HG03025 (cell line): ENCODE results near the gene NVL.

Experiments
- ATAC-seq: cut with Tn5 transposase; IDR thresholded peaks from one replicate; pipeline ENCODE4 v1.9.1; 2021; ENCODE audit warnings: mild to moderate bottlenecking, moderate library complexity; ENCODE audit not compliant: unreplicated experiment, low FRiP score

Gene NVL

DNA sequence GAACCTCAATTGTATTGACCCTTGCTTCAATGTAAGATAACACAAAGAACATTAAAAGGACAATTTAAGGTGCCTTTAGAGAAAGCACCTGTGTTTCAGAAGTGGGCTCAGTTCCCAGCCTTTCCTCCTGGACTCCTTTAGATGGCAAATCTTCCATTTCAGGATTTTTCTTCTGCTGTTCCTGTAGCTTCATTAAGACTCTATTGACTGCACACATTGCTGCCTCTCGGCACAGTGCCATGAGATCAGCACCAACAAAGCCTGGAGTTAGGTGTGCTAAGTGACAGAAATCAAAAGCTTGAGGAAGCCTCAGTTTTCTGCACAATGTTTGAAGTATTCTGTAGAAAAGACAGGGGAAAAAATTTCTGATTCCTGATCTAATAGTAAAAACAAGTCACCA, 40.6 kb downstream of the NVL start:
- no peak for ATAC-seq

GRCh38 chr1:224287714-224288113, 42.3 kb downstream of the NVL start:
- no peak for ATAC-seq

- ATAC-seq: no peak
Measured at GRCh38 chr1:224282140-224282539, 47.8 kb downstream of the NVL start.

DNA sequence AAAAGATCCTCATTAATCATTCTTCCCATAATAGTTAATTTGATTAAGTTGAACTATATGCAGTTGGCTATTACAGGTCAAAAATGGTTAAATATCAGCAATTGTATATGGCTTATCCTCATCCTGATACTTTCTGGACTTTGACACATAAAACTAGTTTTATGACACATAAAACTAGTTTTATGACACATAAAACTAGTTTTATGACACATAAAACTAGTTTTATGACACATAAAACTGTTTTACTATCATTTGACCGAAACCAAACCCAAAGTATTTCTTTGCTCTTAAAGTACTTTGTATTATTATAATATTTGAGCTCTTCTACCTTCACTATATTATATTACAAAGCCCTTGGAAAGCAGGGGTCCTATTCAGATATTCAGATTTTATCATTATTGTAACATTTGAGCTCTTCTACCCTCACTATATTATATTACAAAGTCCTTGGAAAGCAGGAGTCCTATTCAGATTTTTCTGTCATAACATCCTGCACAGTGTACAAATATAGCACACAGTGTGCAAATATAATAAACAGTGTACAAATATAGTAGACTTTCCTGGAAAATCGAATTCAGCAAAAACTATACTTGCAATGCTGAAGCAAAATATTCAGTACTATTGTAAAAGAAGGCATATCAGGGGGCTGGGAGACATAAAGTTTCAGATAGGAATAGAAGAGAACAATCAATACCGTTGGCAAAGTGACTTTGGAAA, 53.0 kb downstream of the NVL start:
- no peak for ATAC-seq

DNA sequence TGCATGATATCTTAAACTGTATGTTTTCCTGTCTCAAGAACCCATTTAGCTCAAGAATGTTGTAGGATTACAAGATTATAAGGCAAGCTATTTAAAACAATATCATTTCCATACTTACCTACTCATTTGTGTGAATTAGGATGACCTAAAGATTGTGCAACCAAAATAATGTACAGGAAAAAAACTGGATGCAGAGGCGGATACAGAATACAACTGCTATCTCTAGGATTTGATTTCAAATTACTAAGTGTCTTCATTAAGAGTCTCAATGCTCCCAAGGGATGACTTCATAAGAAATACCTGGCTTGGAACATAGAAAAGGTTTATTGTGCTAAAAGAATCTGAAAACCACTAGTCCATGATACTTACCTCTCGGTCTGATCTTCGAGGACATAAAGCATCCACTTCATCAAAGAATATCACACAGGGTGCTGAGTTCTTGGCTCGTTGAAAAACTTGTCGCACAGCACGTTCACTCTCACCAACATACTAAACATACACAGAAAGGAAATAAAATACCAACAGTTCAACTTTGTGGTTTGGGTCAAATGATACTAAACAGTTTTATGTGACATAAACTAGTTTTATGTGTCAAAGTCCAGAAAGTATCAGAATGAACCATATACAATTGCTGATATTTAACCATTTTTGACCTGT, 54.9 kb downstream of the NVL start:
- ATAC-seq: no peak

DNA sequence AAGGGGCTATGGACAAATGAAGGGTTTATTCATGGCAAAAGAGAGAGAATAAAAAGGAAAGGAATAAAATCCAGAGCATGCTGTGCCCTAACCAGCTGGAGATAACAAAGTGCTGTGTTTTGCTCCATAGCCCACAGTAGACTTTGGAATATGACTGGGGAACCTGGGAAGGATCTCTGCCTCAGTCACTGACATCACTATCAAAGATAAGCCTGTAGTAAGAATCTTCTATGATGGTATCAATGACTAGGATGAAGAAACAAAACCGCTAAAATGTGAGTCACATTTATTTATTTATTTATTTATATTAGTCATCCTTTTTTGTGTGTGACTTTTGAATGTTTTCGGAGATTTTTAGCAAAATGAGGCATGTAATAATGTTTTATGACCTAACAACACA, 56.3 kb downstream of the NVL start:
- no peak for ATAC-seq

- no peak for ATAC-seq
Measured at GRCh38 chr1:224271106-224271505, 58.9 kb downstream of the NVL start.

GRCh38 chr1:224267925-224268324, 62.0 kb downstream of the NVL start:
- ATAC-seq: no peak

GRCh38 chr1:224266915-224267856, 62.8 kb downstream of the NVL start:
- no peak for ATAC-seq

- ATAC-seq: no peak
Measured at GRCh38 chr1:224266105-224266914, 63.7 kb downstream of the NVL start.

DNA sequence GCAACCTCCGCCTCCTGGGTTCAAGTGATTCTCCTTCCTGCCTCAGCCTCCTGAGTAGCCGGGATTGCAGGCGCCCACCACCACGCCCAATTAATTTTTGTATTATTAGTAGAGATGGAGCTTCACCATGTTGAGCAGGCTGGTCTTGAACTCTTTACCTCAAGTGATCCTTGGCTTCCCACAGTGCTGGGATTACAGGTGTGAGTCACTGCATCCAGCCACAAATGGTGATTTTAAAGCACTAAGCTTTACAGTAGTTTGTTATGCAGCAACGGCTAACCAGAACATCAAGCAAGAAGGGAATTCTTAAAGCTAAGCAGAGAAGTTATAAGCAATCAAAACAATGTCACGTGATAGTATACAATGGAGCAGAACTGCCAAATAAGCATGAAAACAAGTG, 65.7 kb downstream of the NVL start:
- ATAC-seq: no peak

GRCh38 chr1:224262373-224263054, 67.5 kb downstream of the NVL start:
- ATAC-seq: no peak

DNA sequence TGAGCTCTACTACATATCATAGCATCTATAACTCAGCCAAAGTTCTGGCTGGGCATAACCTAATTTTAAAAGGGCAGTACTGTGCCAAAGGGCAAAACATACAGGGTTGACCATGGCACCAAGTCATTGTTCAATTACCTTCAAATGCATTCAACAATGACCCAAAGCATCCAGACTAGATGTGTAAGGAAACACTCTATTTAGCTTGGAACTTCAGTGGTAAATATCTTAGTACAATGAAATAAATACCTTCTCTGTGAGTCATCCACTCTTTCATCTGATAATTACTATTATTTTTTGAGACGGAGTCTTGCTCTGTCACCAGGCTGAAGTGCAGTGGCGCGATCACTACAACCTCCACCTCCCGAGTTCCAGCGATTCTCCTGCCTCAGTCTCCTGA, 70.0 kb downstream of the NVL start:
- no peak for ATAC-seq

DNA sequence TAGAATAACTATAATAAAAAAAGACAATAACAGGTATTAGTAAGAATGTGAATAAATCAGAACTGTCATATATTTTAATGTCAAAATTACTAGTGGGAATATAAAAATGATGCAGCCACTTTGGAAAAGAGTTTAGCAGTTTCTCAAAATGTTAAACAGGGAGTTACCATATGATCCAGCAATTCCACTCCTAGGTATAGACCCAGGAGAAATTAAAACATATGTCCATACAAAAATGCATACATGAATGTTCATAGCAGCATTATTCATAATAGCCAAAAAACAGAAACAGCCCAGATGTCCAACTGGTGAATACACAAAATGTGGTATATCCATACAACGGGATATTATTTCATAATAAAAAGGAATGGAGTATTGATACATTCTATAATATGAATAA, 71.6 kb downstream of the NVL start:
- ATAC-seq: no peak

DNA sequence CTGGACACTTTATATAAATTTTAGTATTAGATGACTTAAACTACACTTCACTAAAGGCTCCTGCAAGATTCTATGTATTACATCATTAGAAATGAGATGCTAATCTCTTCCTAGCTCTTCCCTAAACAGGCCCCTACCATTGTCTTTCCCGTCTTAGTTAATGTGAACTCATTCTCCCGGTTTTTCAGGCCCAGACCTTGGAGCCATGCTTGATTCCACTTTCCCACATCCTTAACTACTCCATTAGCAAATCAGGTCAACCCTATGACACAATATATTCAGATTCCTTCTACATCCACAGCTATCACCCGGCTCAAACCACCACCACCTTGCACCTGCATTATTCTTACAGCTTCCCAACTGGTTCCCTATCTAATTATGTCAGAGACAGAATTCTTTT, 73.3 kb downstream of the NVL start:
- no peak for ATAC-seq

DNA sequence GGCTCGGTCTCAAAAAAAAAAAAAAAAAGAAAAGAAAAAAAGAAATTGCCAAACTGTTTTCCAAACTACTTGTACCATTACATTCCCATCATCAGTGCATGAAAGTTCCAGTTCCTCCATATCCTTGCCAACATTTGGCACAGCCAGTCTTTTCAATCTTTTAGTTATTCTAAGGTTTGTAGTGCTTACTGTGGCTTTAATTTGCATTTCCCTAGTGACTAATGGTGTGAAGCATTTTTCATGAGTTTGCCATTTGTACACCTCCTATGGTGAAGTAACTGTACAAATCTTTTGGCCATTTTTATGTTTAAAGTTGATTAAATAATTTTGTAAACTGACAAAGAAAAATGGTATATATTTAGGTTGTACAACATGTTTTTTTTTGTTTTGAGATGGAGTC, 76.3 kb downstream of the NVL start:
- ATAC-seq: no peak

- no peak for ATAC-seq
Measured at GRCh38 chr1:224252479-224252878, 77.5 kb downstream of the NVL start.

GRCh38 chr1:224251741-224252146, 78.2 kb downstream of the NVL start:
- no peak for ATAC-seq

GRCh38 chr1:224245188-224245587, 84.8 kb downstream of the NVL start:
- ATAC-seq: no peak

DNA sequence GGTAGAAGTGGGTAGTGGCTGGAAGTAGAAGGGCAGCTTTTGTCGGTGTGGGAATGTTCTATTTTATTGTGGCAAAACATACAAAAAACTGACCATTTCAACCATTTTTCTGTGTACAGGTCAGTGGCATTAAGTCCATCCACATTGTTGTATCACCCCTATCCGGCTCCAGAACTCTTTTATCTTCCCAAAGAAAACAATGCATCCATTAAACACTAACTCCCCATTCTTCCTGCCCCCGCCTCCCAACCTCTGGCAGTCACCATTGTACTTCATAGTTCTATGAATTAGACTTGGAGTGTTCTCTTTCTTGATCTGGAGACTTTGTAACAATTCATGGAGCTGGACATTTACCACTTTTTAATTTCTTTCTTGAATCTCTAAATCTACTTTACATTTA, 91.2 kb downstream of the NVL start:
- no peak for ATAC-seq
